Measurements from ENCODE around the gene PRIM2.
"Not testable (repeated sequence)": the region's sequence is repeated elsewhere in the genome, so short reads cannot be mapped to it uniquely, and the experiment has no call there.

- not testable (repeated sequence) for TF ChIP-seq CTCF (IDR thresholded peaks at IDR 0.05; ENCODE audit: insufficient read depth, low read length, poor library complexity, severe bottlenecking); EZH2phosphoT487 (conservative IDR thresholded peaks at IDR 0.05; ENCODE audit: low read length)
Measured at GRCh38 chr6:57529755-57530154, 212.3 kb downstream of the PRIM2 start.
